ENCODE data around the gene SUPT3H. TPM values are rescaled to one million over a fixed set of nuclear protein-coding genes. Genes with fewer than 3 reads are reported as not detected.
"Not testable (repeated sequence)": the region's sequence is repeated elsewhere in the genome, so short reads cannot be mapped to it uniquely, and the experiment has no call there.

SUPT3H gene
- total and polyA plus RNA-seq, 2 donors = 9.4 to 12.5 TPM

DNA sequence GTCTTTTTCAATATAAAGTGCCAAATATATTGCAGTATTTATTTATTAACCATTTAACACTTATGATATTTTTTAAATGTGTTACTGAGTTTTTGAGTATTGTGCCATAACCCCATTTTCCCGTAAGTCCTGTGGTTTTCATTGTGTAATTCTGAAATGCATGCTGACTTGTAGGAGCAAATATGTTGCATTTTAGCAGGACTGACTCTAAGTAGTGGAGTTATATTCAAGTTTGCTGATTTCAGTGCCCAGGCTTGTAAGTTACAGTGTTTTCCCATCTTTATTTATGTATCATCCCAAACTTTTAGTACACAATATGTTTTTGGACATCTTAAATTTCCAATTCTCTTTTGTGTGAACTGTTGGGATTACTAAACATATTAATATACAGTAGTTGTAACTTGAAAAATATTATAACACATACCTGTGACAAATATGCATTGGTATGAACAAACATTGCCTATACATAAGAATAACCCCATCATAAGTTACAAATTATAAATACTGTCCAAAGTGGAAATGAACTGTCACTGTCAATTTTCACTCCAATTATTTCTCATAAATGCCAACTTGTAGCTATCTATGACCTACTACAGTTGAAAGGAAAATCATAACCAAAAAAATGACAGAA lies 228.9 kb downstream of the SUPT3H start:
- Histone ChIP-seq H3K4me3 (ENCODE audit: low read depth, low read length) (no peak overlapping the region), H3K27ac (ENCODE audit: low read depth) (no peak overlapping the region), H3K4me1 (ENCODE audit: insufficient read depth) (no peaks in the 10 kb centered on the region), H3K36me3 (ENCODE audit: insufficient read depth) (no peaks in the 10 kb centered on the region)
- DNase-seq (ENCODE audit: extremely low spot score) = no peak
- WGBS = 95% methylated on average over 1 of the region's 1 CpG

DNA sequence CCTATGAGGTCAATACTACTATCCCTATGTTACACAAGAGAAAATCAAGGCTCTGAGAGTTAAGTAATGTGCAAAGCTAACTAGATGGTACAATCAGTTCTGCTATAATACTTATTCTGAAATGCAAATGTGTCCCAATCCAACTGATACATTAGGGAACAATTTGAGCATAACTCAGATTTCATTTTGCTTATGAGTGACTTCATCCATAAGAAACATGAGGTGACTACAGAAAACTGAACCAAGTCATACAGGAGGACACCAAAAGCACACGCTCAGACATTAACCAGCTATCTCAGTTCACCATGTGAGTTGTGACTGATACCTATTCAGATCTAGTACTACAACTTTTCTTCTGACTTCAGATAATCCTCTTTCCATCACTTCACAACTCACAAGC lies 229.5 kb downstream of the SUPT3H start:
- H3K4me3 ChIP-seq (ENCODE audit: low read depth, low read length) = no peak overlapping the region
- WGBS = 90% methylated on average over 1 of the region's 1 CpG
- no peak overlapping the region for H3K27ac ChIP-seq (ENCODE audit: low read depth)
- DNase-seq (ENCODE audit: extremely low spot score) = no peak
- no peaks in the 10 kb centered on the region for H3K36me3 ChIP-seq (ENCODE audit: insufficient read depth)
- H3K4me1 ChIP-seq (ENCODE audit: insufficient read depth) = no peaks in the 10 kb centered on the region

DNA sequence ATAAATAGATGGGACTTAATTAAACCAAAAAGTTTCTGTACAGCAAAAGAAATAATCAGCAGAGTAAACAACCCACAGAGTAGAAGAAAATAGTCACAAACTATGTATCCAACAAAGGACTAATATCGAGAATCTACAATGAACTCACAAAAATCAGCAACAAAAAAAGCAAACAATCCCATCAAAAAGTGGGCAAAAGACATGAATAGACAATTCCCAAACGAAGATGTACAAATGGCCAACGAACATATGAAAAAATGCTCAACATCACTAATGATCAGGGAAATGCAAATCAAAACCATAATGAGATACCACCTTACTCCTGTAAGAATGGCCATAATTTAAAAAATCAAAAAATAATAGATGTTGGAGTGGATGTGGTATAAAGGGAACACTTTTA lies 232.1 kb downstream of the SUPT3H start:
- WGBS = 92% methylated on average over 3 of the region's 3 CpGs
- not testable (repeated sequence) for H3K4me1 ChIP-seq (ENCODE audit: insufficient read depth); H3K36me3 ChIP-seq (ENCODE audit: insufficient read depth); H3K27ac ChIP-seq (ENCODE audit: low read depth); H3K4me3 ChIP-seq (ENCODE audit: low read depth, low read length); DNase-seq (ENCODE audit: extremely low spot score)

DNA sequence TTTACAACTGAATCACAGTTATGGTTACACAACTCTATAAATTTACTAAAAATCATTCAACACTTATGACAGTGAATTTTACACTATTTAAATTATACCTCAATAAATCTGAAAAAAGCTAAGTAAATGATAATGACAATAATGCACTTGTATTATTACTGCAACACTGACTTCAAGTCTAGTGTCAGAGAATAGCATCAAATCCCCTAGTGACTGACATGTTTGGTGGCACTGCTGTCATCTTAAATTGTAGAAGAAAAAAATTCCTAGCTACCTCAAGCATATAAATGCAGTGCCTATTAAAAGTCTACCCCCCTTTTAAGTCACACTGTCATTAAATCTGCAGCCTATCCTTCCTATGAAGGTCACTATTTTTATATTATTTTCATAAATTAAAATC lies 239.0 kb downstream of the SUPT3H start:
- H3K4me3 ChIP-seq (ENCODE audit: low read depth, low read length) = no peak overlapping the region
- no peak overlapping the region for H3K27ac ChIP-seq (ENCODE audit: low read depth)
- no peak for DNase-seq (ENCODE audit: extremely low spot score)
- H3K4me1 ChIP-seq (ENCODE audit: insufficient read depth) = no peaks in the 10 kb centered on the region
- peaks cover 4% of the 10 kb centered on the region for H3K36me3 ChIP-seq (ENCODE audit: insufficient read depth)

DNA sequence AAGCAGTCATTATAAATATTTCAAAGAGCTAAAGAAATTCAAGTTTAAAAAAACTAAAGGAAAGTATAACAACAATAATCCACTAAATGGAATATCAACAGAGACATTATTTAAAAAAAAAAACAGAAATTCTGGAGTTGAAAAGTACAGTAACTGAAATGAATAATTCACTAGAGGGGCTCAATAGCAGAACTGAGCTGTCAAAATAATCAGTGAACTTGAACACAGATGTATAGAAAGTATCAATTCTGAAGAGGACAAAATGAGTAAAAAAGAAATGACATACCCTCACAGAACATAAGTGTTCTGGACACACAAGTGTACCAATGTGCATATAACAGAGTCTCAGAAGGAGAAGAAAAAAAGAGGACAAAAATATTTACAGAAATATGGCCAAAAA lies 241.2 kb downstream of the SUPT3H start:
- H3K4me3 ChIP-seq (ENCODE audit: low read depth, low read length) = no peak overlapping the region
- no peak overlapping the region for H3K27ac ChIP-seq (ENCODE audit: low read depth)
- H3K36me3 ChIP-seq (ENCODE audit: insufficient read depth) = peaks cover 4% of the 10 kb centered on the region
- no peaks in the 10 kb centered on the region for H3K4me1 ChIP-seq (ENCODE audit: insufficient read depth)
- DNase-seq (ENCODE audit: extremely low spot score) = no peak

DNA sequence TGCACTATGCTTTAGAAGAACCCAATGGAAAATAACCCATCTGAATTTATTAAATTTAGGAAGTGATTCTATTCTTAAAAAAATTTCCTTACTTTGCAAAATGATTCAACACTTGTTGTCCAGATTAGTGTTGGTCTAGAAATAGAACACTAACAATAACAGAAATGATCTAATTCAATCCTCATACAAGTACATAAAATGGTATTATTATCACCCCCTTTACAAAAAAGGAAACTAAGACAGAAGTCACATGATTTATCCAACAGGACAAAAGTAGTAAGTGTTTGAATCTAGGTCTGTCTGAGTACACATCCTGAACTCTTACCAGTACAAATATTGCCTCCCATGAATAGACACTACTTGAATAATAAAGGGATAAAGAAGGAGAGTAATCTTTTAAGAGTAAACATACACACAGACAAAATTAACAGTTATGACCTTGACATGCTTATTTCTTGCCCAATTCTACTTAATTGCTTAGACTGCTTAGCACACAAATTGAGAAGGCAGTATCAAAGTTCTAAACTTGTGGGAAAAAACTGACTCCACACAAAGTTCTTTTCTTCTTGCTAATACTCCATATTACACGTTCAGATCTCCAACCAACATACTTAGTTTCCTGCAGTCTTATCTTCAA lies 245.0 kb downstream of the SUPT3H start:
- no peak for DNase-seq (ENCODE audit: extremely low spot score)
- peaks cover 2% of the 10 kb centered on the region for H3K36me3 ChIP-seq (ENCODE audit: insufficient read depth)
- WGBS = 63% methylated on average over 1 of the region's 1 CpG
- no peaks in the 10 kb centered on the region for H3K4me1 ChIP-seq (ENCODE audit: insufficient read depth)
- no peak overlapping the region for H3K4me3 ChIP-seq (ENCODE audit: low read depth, low read length)
- no peak overlapping the region for H3K27ac ChIP-seq (ENCODE audit: low read depth)

DNA sequence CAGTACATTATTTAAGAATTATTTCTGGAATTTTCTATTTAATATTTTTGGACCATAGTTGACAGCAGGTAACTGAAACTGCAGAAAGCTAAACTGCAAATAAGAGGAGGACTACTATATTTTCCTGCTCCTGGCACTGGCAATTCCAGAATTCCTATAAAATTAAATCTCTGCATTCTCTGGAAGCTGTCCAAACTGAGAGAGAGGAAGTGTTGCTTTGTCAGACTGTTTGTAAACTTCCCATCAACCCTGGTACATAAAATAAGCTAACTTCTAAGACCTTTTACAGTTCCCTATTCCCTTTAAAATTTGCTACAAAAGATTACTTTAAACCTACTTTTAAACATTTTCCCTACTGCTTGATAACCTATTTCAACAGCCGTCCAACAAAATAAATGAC lies 245.7 kb downstream of the SUPT3H start:
- peaks cover 2% of the 10 kb centered on the region for H3K36me3 ChIP-seq (ENCODE audit: insufficient read depth)
- WGBS = 48% methylated on average over 1 of the region's 1 CpG
- no peak for DNase-seq (ENCODE audit: extremely low spot score)
- no peak overlapping the region for H3K27ac ChIP-seq (ENCODE audit: low read depth)
- H3K4me3 ChIP-seq (ENCODE audit: low read depth, low read length) = no peak overlapping the region
- H3K4me1 ChIP-seq (ENCODE audit: insufficient read depth) = no peaks in the 10 kb centered on the region

DNA sequence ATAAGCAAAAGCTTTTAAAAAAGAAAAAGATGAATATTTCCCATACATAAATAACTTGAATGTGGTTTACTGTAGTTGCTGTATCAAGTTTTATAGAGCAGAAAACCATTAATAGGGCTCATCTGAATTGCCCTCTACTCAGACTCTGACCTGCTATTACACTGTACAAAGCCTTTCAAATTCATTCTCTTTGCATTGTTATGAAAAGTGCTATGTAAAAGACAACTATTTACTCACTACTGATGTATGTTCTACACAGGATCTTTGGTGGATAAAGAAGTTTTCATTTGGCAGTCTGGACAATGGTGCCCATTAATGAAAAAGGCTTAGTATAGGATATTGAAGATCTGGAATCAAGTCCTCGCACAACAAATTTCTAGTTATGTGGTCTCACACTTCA lies 248.7 kb downstream of the SUPT3H start:
- H3K36me3 ChIP-seq (ENCODE audit: insufficient read depth) = no peaks in the 10 kb centered on the region
- no peak overlapping the region for H3K27ac ChIP-seq (ENCODE audit: low read depth)
- no peak overlapping the region for H3K4me3 ChIP-seq (ENCODE audit: low read depth, low read length)
- no peaks in the 10 kb centered on the region for H3K4me1 ChIP-seq (ENCODE audit: insufficient read depth)
- no peak for DNase-seq (ENCODE audit: extremely low spot score)
- 99% methylated on average over 1 of the region's 1 CpG for WGBS

DNA sequence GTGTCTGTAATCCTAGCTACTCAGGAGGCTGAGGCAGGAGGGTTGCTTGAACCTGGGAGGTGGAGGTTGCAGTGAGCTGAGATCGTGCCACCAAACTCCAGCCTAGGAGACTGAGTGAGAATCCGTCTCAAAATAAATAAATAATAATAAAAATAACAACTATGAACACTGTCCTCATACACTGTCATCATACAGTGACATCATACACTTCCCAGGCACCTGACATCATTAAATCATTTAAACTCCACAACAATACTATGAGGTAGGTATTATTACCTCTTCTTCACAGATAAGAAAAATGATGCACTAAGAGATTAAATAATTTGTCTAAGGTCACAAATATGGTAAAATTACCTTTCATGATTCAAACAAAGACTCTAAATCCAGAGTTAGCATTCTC lies 250.5 kb downstream of the SUPT3H start:
- H3K27ac ChIP-seq (ENCODE audit: low read depth) = no peak overlapping the region
- DNase-seq (ENCODE audit: extremely low spot score) = no peak
- 97% methylated on average over 2 of the region's 2 CpGs for WGBS

DNA sequence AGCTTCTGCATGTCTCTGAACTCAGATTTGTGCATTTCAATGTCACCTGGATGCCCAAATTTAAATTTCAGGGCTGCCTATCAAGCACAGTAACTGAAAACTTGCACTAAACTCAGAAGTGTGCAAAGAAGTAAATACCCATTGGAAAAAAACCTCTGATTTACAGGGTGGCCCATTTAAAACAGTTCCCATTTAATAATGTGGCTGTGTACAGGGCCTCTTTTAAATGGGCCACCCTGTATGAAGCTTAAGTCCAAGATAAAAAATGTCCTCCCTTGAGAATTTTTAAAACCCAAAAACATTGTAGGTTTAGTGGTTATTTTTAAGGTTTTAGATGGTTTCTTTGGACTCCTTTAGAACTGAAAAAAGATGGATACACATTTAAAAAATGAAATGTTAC lies 251.7 kb downstream of the SUPT3H start:
- H3K4me1 ChIP-seq (ENCODE audit: insufficient read depth) = no peaks in the 10 kb centered on the region
- H3K4me3 ChIP-seq (ENCODE audit: low read depth, low read length) = no peak overlapping the region
- no peak for DNase-seq (ENCODE audit: extremely low spot score)
- H3K36me3 ChIP-seq (ENCODE audit: insufficient read depth) = no peaks in the 10 kb centered on the region
- no peak overlapping the region for H3K27ac ChIP-seq (ENCODE audit: low read depth)

More for the DNA sequence above, 250.5 kb downstream of the SUPT3H start:
- Histone ChIP-seq H3K4me1 (ENCODE audit: insufficient read depth) (no peaks in the 10 kb centered on the region), H3K4me3 (ENCODE audit: low read depth, low read length) (no peak overlapping the region), H3K36me3 (ENCODE audit: insufficient read depth) (no peaks in the 10 kb centered on the region)

DNA sequence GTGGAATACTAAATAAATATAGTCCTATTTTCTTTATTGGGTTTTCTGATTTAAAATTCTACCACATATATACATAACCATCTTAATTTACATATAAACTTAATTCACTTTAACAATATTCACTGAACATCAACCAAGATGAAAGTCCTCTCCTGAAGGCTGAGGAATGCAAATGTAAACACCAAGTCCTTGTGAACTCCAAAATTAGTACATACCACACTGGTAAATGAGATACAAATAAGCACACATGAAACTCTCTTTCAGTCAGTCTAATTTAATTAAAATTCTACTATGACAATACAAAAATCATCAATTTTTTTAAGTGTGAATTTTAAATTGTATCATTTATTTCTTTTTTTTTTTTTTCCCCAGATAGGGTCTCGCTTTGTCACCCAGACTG lies 254.7 kb downstream of the SUPT3H start:
- H3K36me3 ChIP-seq (ENCODE audit: insufficient read depth) = no peaks in the 10 kb centered on the region
- WGBS = 98% methylated on average over 1 of the region's 1 CpG
- no peak for DNase-seq (ENCODE audit: extremely low spot score)
- H3K27ac ChIP-seq (ENCODE audit: low read depth) = no peak overlapping the region
- no peaks in the 10 kb centered on the region for H3K4me1 ChIP-seq (ENCODE audit: insufficient read depth)
- H3K4me3 ChIP-seq (ENCODE audit: low read depth, low read length) = no peak overlapping the region

DNA sequence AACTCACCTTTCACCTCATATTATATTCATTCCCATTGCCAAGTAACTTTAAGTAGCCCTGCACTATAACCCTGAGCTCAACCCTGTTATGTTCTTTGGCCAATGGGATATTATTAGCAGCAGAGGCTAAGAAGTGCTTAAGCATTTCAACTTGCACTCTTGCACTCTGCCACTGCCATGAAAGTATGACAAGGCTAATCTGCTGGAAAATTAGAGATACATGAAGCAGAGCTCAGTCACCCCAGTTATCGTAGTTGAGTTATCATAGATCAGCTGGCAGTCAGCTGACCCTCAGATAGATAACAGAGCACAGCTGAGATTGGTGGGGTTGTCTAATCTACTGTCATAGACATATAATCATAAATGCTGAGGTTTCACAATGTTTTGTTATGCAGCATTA lies 259.0 kb downstream of the SUPT3H start:
- no peak for DNase-seq (ENCODE audit: extremely low spot score)
- H3K36me3 ChIP-seq (ENCODE audit: insufficient read depth) = no peaks in the 10 kb centered on the region
- 45% methylated on average over 1 of the region's 1 CpG for whole genome bisulfite sequencing

DNA sequence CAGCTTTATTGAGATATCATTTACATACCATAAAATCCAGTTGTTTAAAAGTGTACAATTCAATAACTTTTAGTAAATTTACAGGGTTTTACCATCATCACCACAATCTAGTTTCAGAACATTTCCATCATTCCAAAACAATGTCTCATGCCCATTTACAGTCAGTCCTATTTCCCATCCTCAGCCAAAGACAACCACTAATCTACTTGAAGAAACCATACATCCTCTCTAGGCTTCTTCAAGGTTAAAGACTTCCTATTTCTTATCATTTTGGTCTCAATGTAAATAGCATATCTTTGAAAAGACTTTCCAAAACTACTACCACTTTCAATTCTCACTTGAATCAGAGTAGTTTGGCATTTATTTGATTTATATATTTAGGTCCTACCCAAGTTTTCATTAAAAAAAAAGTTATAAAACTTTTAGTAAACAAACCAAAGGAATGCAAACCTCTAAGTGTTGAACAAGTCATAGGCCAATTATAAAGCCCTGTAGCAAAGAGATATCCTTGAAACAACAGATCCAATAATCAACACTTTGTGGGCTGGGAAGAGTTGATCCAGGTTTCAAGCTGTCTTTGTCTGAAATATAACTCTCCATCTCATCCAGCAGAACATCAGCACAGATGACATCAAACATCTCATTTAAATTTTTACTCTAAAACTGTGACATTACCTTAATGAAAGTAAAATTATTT lies 260.9 kb downstream of the SUPT3H start:
- no peak for DNase-seq (ENCODE audit: extremely low spot score)
- no peaks in the 10 kb centered on the region for H3K4me1 ChIP-seq (ENCODE audit: insufficient read depth)
- H3K27ac ChIP-seq (ENCODE audit: low read depth) = no peak overlapping the region
- no peak overlapping the region for H3K4me3 ChIP-seq (ENCODE audit: low read depth, low read length)
- no peaks in the 10 kb centered on the region for H3K36me3 ChIP-seq (ENCODE audit: insufficient read depth)

More for the DNA sequence above, 259.0 kb downstream of the SUPT3H start:
- Histone ChIP-seq H3K4me1 (ENCODE audit: insufficient read depth) (no peaks in the 10 kb centered on the region), H3K4me3 (ENCODE audit: low read depth, low read length) (no peak overlapping the region), H3K27ac (ENCODE audit: low read depth) (no peak overlapping the region)

DNA sequence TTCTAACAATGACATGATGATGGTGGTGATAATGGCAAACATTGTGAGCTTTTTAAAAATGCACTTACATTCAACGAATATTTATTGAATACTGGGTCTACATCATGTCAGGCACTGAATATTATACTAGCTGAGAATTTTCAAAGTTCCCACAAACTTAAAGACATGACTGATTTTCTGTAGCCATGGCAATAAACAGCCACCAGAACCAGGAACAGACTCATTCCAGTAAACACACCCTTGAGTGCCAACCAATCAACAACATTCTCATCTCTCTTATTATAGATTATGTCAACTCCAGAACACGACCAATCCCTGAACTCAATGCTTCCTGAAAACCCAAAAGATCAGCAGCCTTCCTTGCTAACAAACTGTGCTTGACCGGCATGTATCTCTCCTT lies 262.0 kb downstream of the SUPT3H start:
- no peak overlapping the region for H3K27ac ChIP-seq (ENCODE audit: low read depth)
- no peak for DNase-seq (ENCODE audit: extremely low spot score)
- H3K36me3 ChIP-seq (ENCODE audit: insufficient read depth) = no peaks in the 10 kb centered on the region
- H3K4me1 ChIP-seq (ENCODE audit: insufficient read depth) = no peaks in the 10 kb centered on the region
- WGBS = 78% methylated on average over 3 of the region's 3 CpGs
- H3K4me3 ChIP-seq (ENCODE audit: low read depth, low read length) = no peak overlapping the region
